Hepatocyte (in vitro differentiated cells): ENCODE data around the gene CTAG2. TPM values are rescaled to one million over a fixed set of nuclear protein-coding genes. Genes with fewer than 3 reads are reported as not detected.
"Not testable (repeated sequence)": the region's sequence is repeated elsewhere in the genome, so short reads cannot be mapped to it uniquely, and the experiment has no call there.

Source experiments
- DNase-seq: peaks from one replicate; pipeline ENCODE4 v3.0.0-alpha.2; 2016; ENCODE audit warnings: low spot score
- H2AFZ ChIP-seq: fragments of 200-600 bp; sonication (generic); 2 replicates; pipeline ENCODE4 v1.6.0; 2016; ENCODE audit warnings: antibody characterized with exemption, mild to moderate bottlenecking
- H3K27ac ChIP-seq: fragments of 200-600 bp; sonication (generic); 2 replicates; pipeline ENCODE4 v1.5.1; 2016; ENCODE audit warnings: mild to moderate bottlenecking
- H3K27me3 ChIP-seq: fragments of 200-600 bp; sonication (generic); 2 replicates; pipeline ENCODE4 v1.6.1; 2016
- H3K36me3 ChIP-seq: fragments of 200-600 bp; sonication (generic); replicated peaks from 2 replicates; pipeline ENCODE4 v1.5.1; 2016; ENCODE audit warnings: low read depth; ENCODE audit not compliant: insufficient read depth
- H3K4me1 ChIP-seq: fragments of 200-600 bp; sonication (generic); 2 replicates; pipeline ENCODE4 v1.5.1; 2016; ENCODE audit warnings: mild to moderate bottlenecking, moderate library complexity; ENCODE audit not compliant: insufficient read depth
- H3K4me2 ChIP-seq: fragments of 200-600 bp; sonication (generic); 2 replicates; pipeline ENCODE4 v1.6.0; 2016
- H3K4me3 ChIP-seq: fragments of 200-600 bp; sonication (generic); 2 replicates; pipeline ENCODE4 v1.5.1; 2016; ENCODE audit warnings: mild to moderate bottlenecking
- H3K79me2 ChIP-seq: fragments of 200-600 bp; sonication (generic); 2 replicates; pipeline ENCODE4 v1.6.0; 2017; ENCODE audit warnings: mild to moderate bottlenecking
- H3K9me2 ChIP-seq: fragments of 200-600 bp; sonication (generic); replicated peaks from 2 replicates; pipeline ENCODE4 v1.6.0; 2017; ENCODE audit warnings: mild to moderate bottlenecking; ENCODE audit not compliant: insufficient read depth
- H3K9me3 ChIP-seq: fragments of 200-600 bp; sonication (generic); 2 replicates; pipeline ENCODE4 v1.5.1; 2016; ENCODE audit warnings: low read depth, mild to moderate bottlenecking
- H4K20me1 ChIP-seq: fragments of 200-600 bp; sonication (generic); 2 replicates; pipeline ENCODE4 v1.6.0; 2016; ENCODE audit warnings: mild to moderate bottlenecking; ENCODE audit not compliant: insufficient read depth, poor library complexity, severe bottlenecking
- EZH2 ChIP-seq: fragments of 200-600 bp; sonication (generic); IDR thresholded peaks from 2 replicates; pipeline ENCODE4 v1.6.1; 2016; ENCODE audit warnings: antibody characterized with exemption, mild to moderate bottlenecking, borderline replicate concordance
- EZH2phosphoT487 ChIP-seq: fragments of 200-600 bp; sonication (generic); IDR thresholded peaks from one replicate; pipeline ENCODE4 v1.6.1; 2018; ENCODE audit warnings: antibody characterized with exemption, mild to moderate bottlenecking, low read depth, moderate library complexity; ENCODE audit not compliant: unreplicated experiment, severe bottlenecking
- WGBS: methylation state at CpG from one replicate; pipeline ENCODE4 v1.1.6; 2016; ENCODE audit warnings: low lambda C conversion rate; ENCODE audit errors: missing lambda C conversion rate; 5-methylcytosine and 5-hydroxymethylcytosine counted together
- polyA plus RNA-seq: library from polyadenylated mRNA; unstranded; fragments of >200 nt; fragmentation: Nextera tagmentation; extraction: Ambion mirVana; gene quantifications from 2 replicates; pipeline ENCODE4 v1.2.1, GENCODE V29; 2016
- total RNA-seq: library from RNA; depleted of rRNA; stranded (reverse); fragments of >200 nt; gene quantifications from 2 replicates; pipeline ENCODE4 v1.2.3, GENCODE V29; 2014
- TF ChIP-seq, protein P1 (sequence below): fragments of 200-600 bp; sonication (generic); IDR thresholded peaks from 2 replicates; pipeline ENCODE4 v1.5.1; 2016; ENCODE audit warnings: antibody characterized with exemption, mild to moderate bottlenecking; ENCODE audit not compliant: poor library complexity

The CTAG2 gene
- total and polyA plus RNA-seq, 2 experiments from 2014 or later = not detected

DNA sequence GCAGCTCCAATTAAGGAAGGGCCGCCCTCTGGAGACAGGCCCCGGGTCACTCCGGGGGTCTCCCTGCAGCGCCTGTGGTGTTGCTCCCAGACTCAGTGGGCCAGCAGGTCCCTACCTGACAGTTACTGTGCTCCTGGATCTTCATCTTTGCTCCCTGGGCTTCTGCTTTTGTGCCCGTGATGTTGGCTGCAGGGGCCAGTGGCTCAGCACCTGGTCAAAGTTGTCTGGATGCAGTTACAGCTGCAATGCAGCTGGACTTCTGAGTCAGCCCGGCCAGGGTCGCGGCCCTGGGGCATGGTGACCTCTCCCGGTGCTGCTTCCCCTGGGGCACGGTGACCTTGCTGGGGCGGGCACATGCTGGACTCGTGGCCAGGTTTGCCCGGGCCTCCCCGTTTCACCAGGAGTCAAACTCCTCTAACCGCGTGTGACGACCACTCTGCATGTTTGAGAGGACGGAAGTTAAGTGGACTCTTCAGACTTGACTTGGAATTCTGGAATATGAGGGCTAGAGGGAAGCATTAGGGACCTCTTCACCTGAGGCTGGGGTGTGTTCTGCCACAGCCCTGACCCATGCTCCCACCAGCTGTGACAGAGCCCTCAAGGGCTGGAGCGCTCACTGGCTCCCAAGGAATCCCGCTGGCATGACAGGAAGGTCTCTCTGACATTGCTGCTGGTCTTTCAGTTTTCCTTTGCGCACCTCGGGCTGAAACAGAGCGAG lies 3.7 kb downstream of the CTAG2 start:
- Histone ChIP-seq H3K4me3 (no peak overlapping the region), H3K9me3 (no peaks in the 10 kb centered on the region), H3K36me3 (no peaks in the 10 kb centered on the region), H2AFZ (no peak overlapping the region), H3K79me2 (no peaks in the 10 kb centered on the region), H3K9me2 (no peaks in the 10 kb centered on the region), H3K4me2 (no peak overlapping the region), H3K27me3 (no peaks in the 10 kb centered on the region), H4K20me1 (no peaks in the 10 kb centered on the region), H3K4me1 (no peaks in the 10 kb centered on the region), H3K27ac (no peak overlapping the region)
- peak; percentile 2 for DNase-seq
- TF ChIP-seq, protein P1, sequence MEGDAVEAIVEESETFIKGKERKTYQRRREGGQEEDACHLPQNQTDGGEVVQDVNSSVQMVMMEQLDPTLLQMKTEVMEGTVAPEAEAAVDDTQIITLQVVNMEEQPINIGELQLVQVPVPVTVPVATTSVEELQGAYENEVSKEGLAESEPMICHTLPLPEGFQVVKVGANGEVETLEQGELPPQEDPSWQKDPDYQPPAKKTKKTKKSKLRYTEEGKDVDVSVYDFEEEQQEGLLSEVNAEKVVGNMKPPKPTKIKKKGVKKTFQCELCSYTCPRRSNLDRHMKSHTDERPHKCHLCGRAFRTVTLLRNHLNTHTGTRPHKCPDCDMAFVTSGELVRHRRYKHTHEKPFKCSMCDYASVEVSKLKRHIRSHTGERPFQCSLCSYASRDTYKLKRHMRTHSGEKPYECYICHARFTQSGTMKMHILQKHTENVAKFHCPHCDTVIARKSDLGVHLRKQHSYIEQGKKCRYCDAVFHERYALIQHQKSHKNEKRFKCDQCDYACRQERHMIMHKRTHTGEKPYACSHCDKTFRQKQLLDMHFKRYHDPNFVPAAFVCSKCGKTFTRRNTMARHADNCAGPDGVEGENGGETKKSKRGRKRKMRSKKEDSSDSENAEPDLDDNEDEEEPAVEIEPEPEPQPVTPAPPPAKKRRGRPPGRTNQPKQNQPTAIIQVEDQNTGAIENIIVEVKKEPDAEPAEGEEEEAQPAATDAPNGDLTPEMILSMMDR = no peak
- TF ChIP-seq EZH2phosphoT487 (no peak), EZH2 (no peak)
- 79% methylated on average over 23 of the region's 23 CpGs for WGBS

DNA sequence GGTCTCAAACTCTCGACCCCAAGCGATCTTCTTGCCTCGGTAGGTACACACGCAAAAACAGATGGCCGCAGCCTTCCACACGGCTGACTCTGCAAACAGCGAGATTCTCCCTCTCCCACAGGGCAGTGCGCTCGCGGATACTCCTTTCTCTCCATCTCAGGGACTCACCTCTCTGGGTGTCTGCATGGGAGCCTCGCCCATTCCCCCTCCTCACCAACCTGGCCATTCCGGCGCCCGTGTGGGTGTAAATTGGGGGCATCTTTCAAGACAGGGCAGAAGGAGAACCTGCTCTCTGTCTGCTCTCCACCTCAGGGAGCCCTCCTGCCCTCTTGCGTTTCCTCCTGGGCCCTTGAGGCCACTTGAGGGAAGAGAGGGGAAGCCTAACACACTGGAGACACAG lies 4.4 kb downstream of the CTAG2 start:
- no peak for TF ChIP-seq EZH2
- TF ChIP-seq, protein P1 = no peak
- TF ChIP-seq EZH2phosphoT487 = no peak
- H3K9me3 ChIP-seq = no peaks in the 10 kb centered on the region
- 87% methylated on average over 15 of the region's 15 CpGs for WGBS

DNA sequence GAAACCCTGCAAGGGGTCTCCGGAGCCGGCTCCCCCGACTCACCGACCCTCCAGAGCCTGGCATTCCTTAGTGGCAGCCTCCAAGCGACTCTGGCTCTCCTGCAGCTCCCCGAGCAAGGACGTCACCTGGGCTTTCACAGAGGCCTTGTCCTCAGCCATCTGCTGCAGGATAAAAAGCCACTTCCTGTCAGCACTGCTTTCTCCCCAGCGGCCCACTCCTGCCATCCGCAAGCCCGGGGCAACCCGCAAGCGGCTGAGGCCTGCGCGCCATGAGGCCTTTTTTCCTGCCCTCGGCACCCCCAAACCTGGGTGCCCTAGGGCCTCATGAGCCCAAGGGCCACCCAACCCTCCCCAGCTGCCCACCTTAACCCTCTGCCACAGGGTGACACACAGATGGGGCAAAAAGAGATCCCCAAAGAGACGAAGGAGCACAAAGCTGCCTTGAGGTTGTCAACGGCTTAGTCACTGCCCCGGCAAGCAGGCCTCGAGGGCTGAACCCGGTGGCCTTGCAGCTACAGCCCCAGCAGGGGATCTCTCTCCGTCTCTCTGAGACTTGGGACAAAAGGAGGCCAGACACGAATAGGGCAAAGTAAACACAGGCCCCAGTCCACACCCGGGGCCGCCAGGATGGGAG lies 7.5 kb downstream of the CTAG2 start:
- not testable (repeated sequence) for DNase-seq, H3K36me3 ChIP-seq, H3K4me1 ChIP-seq, H3K27me3 ChIP-seq, H3K9me3 ChIP-seq, H4K20me1 ChIP-seq, H3K4me3 ChIP-seq, H2AFZ ChIP-seq, H3K9me2 ChIP-seq, H3K4me2 ChIP-seq, H3K27ac ChIP-seq, H3K79me2 ChIP-seq
- WGBS = no CpG with 5 or more reads among the region's 24 CpGs

More for the DNA sequence above, 4.4 kb downstream of the CTAG2 start:
- Histone ChIP-seq H3K4me3 (no peak overlapping the region), H2AFZ (no peak overlapping the region), H4K20me1 (no peaks in the 10 kb centered on the region), H3K36me3 (no peaks in the 10 kb centered on the region), H3K27ac (no peak overlapping the region), H3K9me2 (no peaks in the 10 kb centered on the region), H3K4me2 (no peak overlapping the region), H3K4me1 (no peaks in the 10 kb centered on the region), H3K79me2 (no peaks in the 10 kb centered on the region), H3K27me3 (no peaks in the 10 kb centered on the region)
- peak; percentile 0 for DNase-seq

- not testable (repeated sequence) for H3K4me3 ChIP-seq, H3K4me1 ChIP-seq, H3K36me3 ChIP-seq, H4K20me1 ChIP-seq, H2AFZ ChIP-seq, H3K9me3 ChIP-seq, H3K27me3 ChIP-seq, H3K9me2 ChIP-seq, H3K27ac ChIP-seq, H3K79me2 ChIP-seq, H3K4me2 ChIP-seq, DNase-seq
- no CpG with 5 or more reads among the region's 31 CpGs for WGBS
These were observed 9.7 kb downstream of the CTAG2 start for GRCh38 chrX:154643708-154644107.

GRCh38 chrX:154641740-154642139 lies 11.6 kb downstream of the CTAG2 start:
- H4K20me1 ChIP-seq, H3K4me2 ChIP-seq, H3K9me3 ChIP-seq, H3K9me2 ChIP-seq, H3K27me3 ChIP-seq, H3K4me3 ChIP-seq, H3K27ac ChIP-seq, H3K4me1 ChIP-seq, DNase-seq, H3K36me3 ChIP-seq, H2AFZ ChIP-seq, H3K79me2 ChIP-seq: not testable (repeated sequence)
- WGBS = no CpG with 5 or more reads among the region's 10 CpGs

GRCh38 chrX:154633661-154634060 lies 19.7 kb downstream of the CTAG2 start:
- not testable (repeated sequence) for H3K27ac ChIP-seq, H3K4me2 ChIP-seq, H3K4me1 ChIP-seq, DNase-seq, H3K9me2 ChIP-seq, H4K20me1 ChIP-seq, H3K4me3 ChIP-seq, H3K79me2 ChIP-seq, H3K36me3 ChIP-seq, H3K9me3 ChIP-seq, H2AFZ ChIP-seq, H3K27me3 ChIP-seq
- no CpG with 5 or more reads among the region's 11 CpGs for WGBS

GRCh38 chrX:154630949-154631348 lies 22.4 kb downstream of the CTAG2 start:
- not testable (repeated sequence) for H3K9me2 ChIP-seq, H3K4me2 ChIP-seq, H3K36me3 ChIP-seq, H3K4me3 ChIP-seq, H3K79me2 ChIP-seq, H3K9me3 ChIP-seq, H4K20me1 ChIP-seq, H3K27ac ChIP-seq, H3K4me1 ChIP-seq, H2AFZ ChIP-seq, H3K27me3 ChIP-seq, DNase-seq
- WGBS = no CpG with 5 or more reads among the region's 11 CpGs
